GM13976 (cell line): ENCODE results near the gene TNS3.

ENCODE experiments used
- DNase-seq: peaks from one replicate; pipeline ENCODE4 v3.0.0; 2012; ENCODE audit warnings: low spot score
- CTCF ChIP-seq: IDR thresholded peaks from 2 replicates; pipeline ENCODE4 v1.5.1; 2012; ENCODE audit warnings: borderline replicate concordance, mild to moderate bottlenecking; ENCODE audit not compliant: insufficient read depth; ENCODE audit errors: extremely low read depth, missing control alignments, control extremely low read depth
- in situ Hi-C: fragments of 300-500 bp; cut with MboI; formaldehyde crosslinking; loops from one replicate; pipeline ENCODE4 v1.12.0; 2022; ENCODE audit warnings: low sequenced_read_pairs, mixed read lengths, inconsistent platforms; ENCODE audit not compliant: unreplicated experiment

TNS3 gene

GRCh38 chr7:47239034-47239433, 342.9 kb downstream of the TNS3 start:
- no peak for TF ChIP-seq CTCF
- in situ Hi-C loops = no loop called here
- DNase-seq = no peak

GRCh38 chr7:47236480-47237129, 345.3 kb downstream of the TNS3 start:
- DNase-seq = no peak
- no peak for TF ChIP-seq CTCF
- in situ Hi-C loops = no loop called here

- no peak for TF ChIP-seq CTCF
- DNase-seq = no peak
- in situ Hi-C loops = no loop called here
These were observed 347.9 kb downstream of the TNS3 start for GRCh38 chr7:47233996-47234395.

- no peak for DNase-seq
- no peak for TF ChIP-seq CTCF
- in situ Hi-C loops = no loop called here
These were observed 349.0 kb downstream of the TNS3 start for GRCh38 chr7:47232751-47233412.

GRCh38 chr7:47231627-47232026, 350.3 kb downstream of the TNS3 start:
- no peak for DNase-seq
- no peak for TF ChIP-seq CTCF
- in situ Hi-C loops = no loop called here

GRCh38 chr7:47231032-47231431, 350.9 kb downstream of the TNS3 start:
- no peak for DNase-seq
- in situ Hi-C loops = no loop called here
- TF ChIP-seq CTCF = no peak
